ENCODE results near the gene SLC4A3.

SLC4A3 gene

DNA sequence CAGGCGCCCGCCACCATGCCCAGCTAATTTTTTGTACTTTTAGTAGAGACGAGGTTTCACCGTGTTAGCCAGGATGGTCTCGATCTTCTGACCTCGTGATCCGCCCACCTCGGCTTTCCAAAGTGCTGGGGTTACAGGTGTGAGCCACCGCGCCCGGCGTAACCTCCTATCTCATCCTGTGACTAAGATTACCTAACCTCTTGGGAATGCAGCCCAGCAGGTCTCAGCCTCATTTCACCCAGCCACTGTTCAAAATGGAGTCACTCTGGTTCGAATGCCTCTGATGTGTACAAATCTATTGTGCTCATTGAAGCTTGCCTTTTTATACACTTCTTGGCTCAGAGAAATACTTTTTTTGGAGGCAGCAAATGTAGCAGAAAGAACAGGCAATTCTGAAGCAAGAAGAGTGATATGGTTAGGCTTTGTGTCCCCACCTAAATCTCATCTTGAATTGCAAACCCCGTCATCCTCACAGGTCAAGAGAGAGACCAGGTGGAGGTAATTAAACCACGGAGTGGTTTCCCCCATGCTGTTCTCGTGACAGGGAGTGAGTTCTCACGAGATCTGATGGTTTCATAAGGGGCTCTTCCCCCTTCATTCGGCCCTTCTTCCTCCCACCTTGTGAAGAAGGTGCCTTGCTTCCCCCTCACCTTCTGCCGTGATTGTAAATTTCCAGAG lies 60.6 kb downstream of the SLC4A3 start:
- DNase-seq, result no peak
- Histone ChIP-seq H3K27ac (peak overlapping the region; percentile 77), H3K4me3 (ENCODE audit: low read depth, low read length) (no peak overlapping the region), H3K36me3 (replicated peaks) (no peaks in the 10 kb centered on the region), H3K27me3 (replicated peaks) (no peaks in the 10 kb centered on the region)
- in situ Hi-C loops (cut with HindIII; ENCODE audit: low pct_ligation_motif_present, low sequenced_read_pairs), result no loop called here
- TF ChIP-seq, protein P1, sequence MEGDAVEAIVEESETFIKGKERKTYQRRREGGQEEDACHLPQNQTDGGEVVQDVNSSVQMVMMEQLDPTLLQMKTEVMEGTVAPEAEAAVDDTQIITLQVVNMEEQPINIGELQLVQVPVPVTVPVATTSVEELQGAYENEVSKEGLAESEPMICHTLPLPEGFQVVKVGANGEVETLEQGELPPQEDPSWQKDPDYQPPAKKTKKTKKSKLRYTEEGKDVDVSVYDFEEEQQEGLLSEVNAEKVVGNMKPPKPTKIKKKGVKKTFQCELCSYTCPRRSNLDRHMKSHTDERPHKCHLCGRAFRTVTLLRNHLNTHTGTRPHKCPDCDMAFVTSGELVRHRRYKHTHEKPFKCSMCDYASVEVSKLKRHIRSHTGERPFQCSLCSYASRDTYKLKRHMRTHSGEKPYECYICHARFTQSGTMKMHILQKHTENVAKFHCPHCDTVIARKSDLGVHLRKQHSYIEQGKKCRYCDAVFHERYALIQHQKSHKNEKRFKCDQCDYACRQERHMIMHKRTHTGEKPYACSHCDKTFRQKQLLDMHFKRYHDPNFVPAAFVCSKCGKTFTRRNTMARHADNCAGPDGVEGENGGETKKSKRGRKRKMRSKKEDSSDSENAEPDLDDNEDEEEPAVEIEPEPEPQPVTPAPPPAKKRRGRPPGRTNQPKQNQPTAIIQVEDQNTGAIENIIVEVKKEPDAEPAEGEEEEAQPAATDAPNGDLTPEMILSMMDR (IDR thresholded peaks at IDR 0.05; ENCODE audit: low read depth, low read length, missing control alignments), result no peak

DNA sequence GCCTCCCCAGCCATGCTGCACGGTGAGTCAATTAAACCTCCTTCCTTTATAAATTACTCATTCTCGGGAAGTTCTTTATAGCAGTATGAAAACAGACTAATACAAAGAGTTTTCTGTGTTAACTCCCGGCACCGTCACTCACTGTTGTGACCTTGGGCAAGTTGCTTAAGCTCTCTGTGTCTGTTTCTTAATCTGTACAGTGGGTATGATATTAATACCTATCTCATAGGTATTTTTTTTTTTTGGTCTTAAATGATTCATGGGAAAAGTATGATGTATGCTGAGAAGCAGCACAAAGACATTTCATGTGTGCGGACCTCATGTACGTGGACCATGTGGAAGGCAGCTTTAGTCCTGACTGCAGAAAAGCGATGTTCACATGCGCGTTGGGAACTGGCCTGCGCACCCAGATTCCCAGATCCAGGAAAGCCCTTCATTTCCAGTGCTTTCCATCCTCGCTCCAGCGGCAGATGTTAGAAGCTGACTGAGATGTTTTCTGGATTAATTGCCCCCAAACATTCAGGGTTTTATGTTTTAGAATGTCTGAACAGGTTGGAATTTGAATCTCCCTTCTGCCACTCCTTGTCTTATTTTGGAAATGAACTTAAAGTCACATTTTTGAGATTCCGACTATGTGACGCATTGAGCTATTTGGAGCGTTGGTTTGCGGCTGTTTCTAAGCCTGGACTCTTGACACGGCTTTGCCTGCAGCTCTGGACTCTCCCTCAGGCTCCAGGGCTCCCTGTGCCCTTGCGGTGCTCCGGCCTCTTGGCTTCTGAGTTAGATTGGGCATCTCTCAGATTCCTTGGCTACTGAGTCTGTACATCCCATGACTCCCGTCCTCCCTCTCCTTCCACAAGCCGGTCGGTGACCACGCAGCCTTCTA lies 61.4 kb downstream of the SLC4A3 start:
- H3K36me3 ChIP-seq (replicated peaks), result no peaks in the 10 kb centered on the region
- peak overlapping the region; percentile 77 for H3K27ac ChIP-seq
- H3K27me3 ChIP-seq (replicated peaks), result no peaks in the 10 kb centered on the region
- in situ Hi-C loops (cut with HindIII; ENCODE audit: low pct_ligation_motif_present, low sequenced_read_pairs), result no loop called here
- TF ChIP-seq, protein P1 (IDR thresholded peaks at IDR 0.05; ENCODE audit: low read depth, low read length, missing control alignments), result no peak
- H3K4me3 ChIP-seq (ENCODE audit: low read depth, low read length), result peak overlapping the region; percentile 1
- DNase-seq, result peak; percentile 84

DNA sequence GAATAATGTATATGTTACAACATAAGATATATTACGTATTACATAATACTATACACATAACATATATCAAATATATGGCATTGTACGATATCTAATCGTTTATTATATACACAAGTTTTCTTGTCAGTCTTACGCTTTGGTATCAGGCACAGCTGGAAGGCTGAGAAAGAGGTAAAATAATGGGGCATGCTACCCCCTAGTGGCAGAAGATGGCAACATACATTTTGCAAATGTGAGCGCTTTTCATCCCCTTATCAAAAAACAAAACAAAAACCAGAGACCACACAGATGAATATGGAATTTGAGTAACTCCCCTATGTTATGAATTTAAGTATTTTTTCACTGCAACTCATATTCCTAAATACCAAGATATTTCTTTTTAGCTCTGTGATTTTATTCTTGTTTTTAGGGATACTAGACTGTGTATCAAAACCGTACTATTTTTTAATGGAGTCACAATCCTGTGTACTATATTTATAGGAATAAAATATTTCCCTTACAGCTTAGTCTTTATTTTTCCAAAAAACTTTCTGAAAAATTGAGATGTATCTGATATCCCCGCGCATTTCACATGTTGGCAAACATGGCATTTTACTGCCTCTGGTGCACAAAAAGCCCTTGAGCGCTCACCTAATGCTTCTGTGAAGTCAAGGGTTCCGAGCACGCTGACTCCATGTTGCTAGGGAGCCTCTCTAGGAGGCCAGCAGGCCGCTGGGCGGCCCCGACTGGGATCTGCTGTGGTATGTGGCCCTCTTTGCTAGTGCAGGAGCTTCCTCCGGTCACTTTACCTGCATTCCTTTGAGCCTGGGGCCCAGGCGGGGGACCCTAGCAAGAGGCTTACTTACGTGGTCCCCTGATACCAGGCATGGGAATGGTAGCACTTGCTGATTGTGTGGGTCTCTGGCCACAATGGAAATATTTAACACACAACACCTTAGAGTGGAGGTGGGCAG lies 62.5 kb downstream of the SLC4A3 start:
- Histone ChIP-seq H3K27me3 (replicated peaks) (no peaks in the 10 kb centered on the region), H3K4me3 (ENCODE audit: low read depth, low read length) (no peak overlapping the region), H3K27ac (peak overlapping the region; percentile 77), H3K36me3 (replicated peaks) (no peaks in the 10 kb centered on the region)
- TF ChIP-seq, protein P1 (IDR thresholded peaks at IDR 0.05; ENCODE audit: low read depth, low read length, missing control alignments), result peak; percentile 83
- DNase-seq, result peak; percentile 76
- in situ Hi-C loops (cut with HindIII; ENCODE audit: low pct_ligation_motif_present, low sequenced_read_pairs), result no loop called here

DNA sequence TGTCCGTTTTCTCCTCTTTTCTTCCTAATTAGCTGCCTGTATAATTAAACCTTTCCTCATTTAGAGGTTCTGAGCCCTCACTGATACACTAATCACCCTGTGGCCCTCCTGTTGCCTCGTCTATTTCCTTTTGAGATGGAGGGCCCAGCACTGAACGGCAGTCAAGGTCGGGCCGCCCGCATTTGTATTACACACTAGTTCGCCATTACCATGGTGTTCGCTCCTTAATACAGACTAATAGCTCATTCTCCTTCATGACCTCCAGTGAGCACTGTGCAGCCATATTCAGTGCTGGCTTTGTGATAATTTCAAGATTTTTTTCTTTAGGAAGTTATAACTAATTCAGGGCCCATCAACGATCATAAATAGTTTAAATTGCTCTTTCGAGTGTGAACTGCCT lies 64.1 kb downstream of the SLC4A3 start:
- in situ Hi-C loops (cut with HindIII; ENCODE audit: low pct_ligation_motif_present, low sequenced_read_pairs), result no loop called here
- no peak overlapping the region for H3K27ac ChIP-seq
- no peak for DNase-seq
- no peaks in the 10 kb centered on the region for H3K36me3 ChIP-seq (replicated peaks)
- H3K4me3 ChIP-seq (ENCODE audit: low read depth, low read length), result no peak overlapping the region
- TF ChIP-seq, protein P1 (IDR thresholded peaks at IDR 0.05; ENCODE audit: low read depth, low read length, missing control alignments), result no peak
- no peaks in the 10 kb centered on the region for H3K27me3 ChIP-seq (replicated peaks)

Data from brain microvascular endothelial cell (primary cell).